H1 (cell line): ENCODE measurements around the gene LRRC74A. TPM values are rescaled to one million over a fixed set of nuclear protein-coding genes. Genes with fewer than 3 reads are reported as not detected.

Experiments used
- CTCF ChIA-PET: fragments of 300-600 bp; sonication (Branson Sonifier 250); formaldehyde crosslinking; loops from one replicate; lab custom pipeline; 2021; ENCODE audit not compliant: partially characterized antibody; lab: Charles Lee
- POLR2A ChIA-PET: fragments of 300-600 bp; sonication (Branson Sonifier 250); formaldehyde crosslinking; loops from one replicate; lab custom pipeline; 2021; ENCODE audit warnings: inconsistent platforms; ENCODE audit not compliant: partially characterized antibody; lab: Charles Lee
- DNase-seq, 2 experiments: peaks; one replicate each; pipeline versions ENCODE4 v3.0.0 to v3.0.0-alpha.2; 2010 to 2022; ENCODE audit warnings: low spot score in 2 of 2, low read depth in 1 of 2, mixed read lengths in 1 of 2
- FAIRE-seq: peaks from 2 replicates; lab custom pipeline; 2011; peaks lifted over from hg19 to GRCh38; lab: Jason Lieb, UNC
- H2AFZ ChIP-seq: 2 replicates; pipeline ENCODE4 v1.8.1; 2012; ENCODE audit warnings: low read length, inconsistent platforms
- H2AK5ac ChIP-seq: 2 replicates; pipeline ENCODE4 v1.6.1; 2013; ENCODE audit warnings: low read depth, low read length
- H2BK120ac ChIP-seq: replicated peaks from 2 replicates; pipeline ENCODE3; 2013; ENCODE audit warnings: low read depth, low read length, inconsistent platforms
- H2BK12ac ChIP-seq: 2 replicates; pipeline ENCODE4 v1.6.1; 2013; ENCODE audit warnings: low read depth, low read length
- H2BK15ac ChIP-seq: 2 replicates; pipeline ENCODE4 v1.6.1; 2013; ENCODE audit warnings: low read length
- H2BK20ac ChIP-seq: 2 replicates; pipeline ENCODE4 v1.6.1; 2013; ENCODE audit warnings: low read length
- H2BK5ac ChIP-seq: 2 replicates; pipeline ENCODE4 v1.6.1; 2013; ENCODE audit warnings: low read depth, low read length
- H3K14ac ChIP-seq: 2 replicates; pipeline ENCODE4 v1.6.1; 2013; ENCODE audit warnings: inconsistent platforms; ENCODE audit not compliant: insufficient read length
- H3K18ac ChIP-seq: 2 replicates; pipeline ENCODE4 v1.6.1; 2013; ENCODE audit warnings: low read length; ENCODE audit errors: extremely low read depth
- H3K23ac ChIP-seq: 2 replicates; pipeline ENCODE4 v1.6.1; 2013; ENCODE audit warnings: inconsistent platforms; ENCODE audit not compliant: insufficient read length
- H3K23me2 ChIP-seq: 2 replicates; pipeline ENCODE4 v1.6.1; 2013; ENCODE audit warnings: low read depth, low read length
- H3K27ac ChIP-seq: 2 replicates; pipeline ENCODE4 v1.6.1; 2011; ENCODE audit warnings: low read depth, low read length, inconsistent platforms
- H3K27me3 ChIP-seq, 4 experiments: replicated peaks in 1 of 4; 1 replicate in 1 of 4; 2 replicates in 3 of 4; pipeline versions ENCODE4 v1.6.1 to v1.8.1; 2011 to 2013; ENCODE audit warnings: low read length in 3 of 4, mild to moderate bottlenecking in 3 of 4, inconsistent platforms in 2 of 4, mixed read lengths in 2 of 4, moderate library complexity in 1 of 4; ENCODE audit not compliant: control insufficient read depth in 3 of 4, insufficient read depth in 3 of 4; ENCODE audit errors: extremely low read depth in 1 of 4
- H3K36me3 ChIP-seq, 4 experiments: 2 replicates each; pipeline versions ENCODE4 v1.6.1 to v1.8.1; 2011 to 2013; ENCODE audit warnings: mild to moderate bottlenecking in 4 of 4, low read length in 3 of 4, moderate library complexity in 2 of 4, control low read depth in 1 of 4, inconsistent platforms in 1 of 4; ENCODE audit not compliant: insufficient read depth in 4 of 4, control insufficient read depth in 2 of 4
- H3K4ac ChIP-seq: replicated peaks from 2 replicates; pipeline ENCODE3; 2013; ENCODE audit warnings: low read length, low read depth, mixed read lengths, inconsistent platforms; ENCODE audit not compliant: insufficient read length
- H3K4me1 ChIP-seq, 4 experiments: replicated peaks in 1 of 4; 1 replicate in 1 of 4; 2 replicates in 3 of 4; pipeline versions ENCODE4 v1.6.1 to v1.8.1; 2011 to 2013; ENCODE audit warnings: low read length in 3 of 4, inconsistent platforms in 2 of 4, mixed read lengths in 1 of 4; ENCODE audit not compliant: insufficient read depth in 4 of 4, control insufficient read depth in 3 of 4
- H3K4me2 ChIP-seq, 2 experiments: 2 replicates each; pipeline versions ENCODE4 v1.6.1 to v1.8.1; 2011 to 2013; ENCODE audit warnings: low read depth in 2 of 2, low read length in 2 of 2, control low read depth in 1 of 2, inconsistent platforms in 1 of 2, mild to moderate bottlenecking in 1 of 2; ENCODE audit not compliant: insufficient read depth in 1 of 2
- H3K4me3 ChIP-seq, 4 experiments: fragments of 200-600, 300-600 bp in 1 of 4; sonication (generic), shearing (Covaris generic), sonication (Bioruptor Twin) in 1 of 4; 2 replicates each; pipeline versions ENCODE4 v1.5.1 to v1.8.1; 2011 to 2016; ENCODE audit warnings: low read length in 4 of 4, low read depth in 3 of 4, control low read depth in 2 of 4, inconsistent platforms in 2 of 4, mild to moderate bottlenecking in 2 of 4, mixed read lengths in 1 of 4, moderate library complexity in 1 of 4; ENCODE audit not compliant: insufficient read depth in 2 of 4; ENCODE audit errors: extremely low read depth in 1 of 4
- H3K56ac ChIP-seq: replicated peaks from 2 replicates; pipeline ENCODE3; 2013; ENCODE audit warnings: low read depth, mild to moderate bottlenecking, mixed read lengths, low read length, inconsistent platforms; ENCODE audit not compliant: insufficient read length
- H3K79me1 ChIP-seq: 2 replicates; pipeline ENCODE4 v1.6.1; 2013; ENCODE audit warnings: low read depth, low read length, control low read depth
- H3K79me2 ChIP-seq, 2 experiments: 2 replicates each; pipeline versions ENCODE4 v1.6.1 to v1.8.1; 2012 to 2013; ENCODE audit warnings: low read length in 2 of 2, mild to moderate bottlenecking in 2 of 2, inconsistent platforms in 1 of 2; ENCODE audit not compliant: insufficient read depth in 2 of 2, control insufficient read depth in 1 of 2
- H3K9ac ChIP-seq, 4 experiments: replicated peaks in 1 of 4; 1 replicate in 1 of 4; 2 replicates in 3 of 4; pipeline versions ENCODE4 v1.6.1 to v1.8.1; 2011 to 2013; ENCODE audit warnings: low read depth in 3 of 4, low read length in 3 of 4, control low read depth in 2 of 4, mild to moderate bottlenecking in 2 of 4, moderate library complexity in 2 of 4, inconsistent platforms in 1 of 4; ENCODE audit errors: extremely low read depth in 1 of 4
- H3K9me3 ChIP-seq, 2 experiments: 2 replicates each; pipeline versions ENCODE4 v1.6.1 to v1.8.1; 2012 to 2013; ENCODE audit warnings: mild to moderate bottlenecking in 2 of 2, moderate library complexity in 2 of 2, control low read depth in 1 of 2, inconsistent platforms in 1 of 2, low read depth in 1 of 2, low read length in 1 of 2, mixed read lengths in 1 of 2; ENCODE audit not compliant: insufficient read depth in 2 of 2
- H4K20me1 ChIP-seq, 2 experiments: replicated peaks in 1 of 2; 2 replicates each; pipeline versions ENCODE3 to v1.8.1; 2011 to 2013; ENCODE audit warnings: inconsistent platforms in 2 of 2, low read length in 2 of 2, mild to moderate bottlenecking in 1 of 2; ENCODE audit not compliant: insufficient read depth in 2 of 2, control insufficient read depth in 1 of 2
- H4K5ac ChIP-seq: 2 replicates; pipeline ENCODE4 v1.6.1; 2013; ENCODE audit warnings: low read length, low read depth, mixed read lengths, inconsistent platforms; ENCODE audit not compliant: insufficient read length
- H4K8ac ChIP-seq: 2 replicates; pipeline ENCODE4 v1.8.0; 2013; ENCODE audit warnings: mild to moderate bottlenecking, moderate library complexity, low read length, inconsistent platforms; ENCODE audit not compliant: insufficient read depth; ENCODE audit errors: extremely low read depth
- H4K91ac ChIP-seq: replicated peaks from 2 replicates; pipeline ENCODE3; 2013; ENCODE audit warnings: low read length, mixed read lengths, inconsistent platforms; ENCODE audit not compliant: insufficient read length
- ATF3 ChIP-seq: IDR thresholded peaks from 2 replicates; pipeline ENCODE4 v1.6.1; 2011; ENCODE audit warnings: low read depth, mild to moderate bottlenecking, low read length; ENCODE audit not compliant: insufficient read depth
- BACH1 ChIP-seq: IDR thresholded peaks from 2 replicates; pipeline ENCODE4 v1.6.1; 2012; ENCODE audit warnings: low read length, improper control_type of control experiment
- EP300 ChIP-seq, 2 experiments: IDR thresholded peaks; 1 replicate in 1 of 2; 2 replicates in 1 of 2; pipeline ENCODE4 v1.6.1; 2011 to 2012; ENCODE audit warnings: low read depth in 2 of 2, low read length in 2 of 2, mild to moderate bottlenecking in 2 of 2, borderline replicate concordance in 1 of 2, inconsistent platforms in 1 of 2, moderate library complexity in 1 of 2
- MAFK ChIP-seq: IDR thresholded peaks from 2 replicates; pipeline ENCODE4 v1.6.1; 2012; ENCODE audit warnings: low read depth, mild to moderate bottlenecking, improper control_type of control experiment, low read length
- NANOG ChIP-seq: IDR thresholded peaks from 2 replicates; pipeline ENCODE4 v1.6.1; 2011; ENCODE audit warnings: low read length, low read depth, mild to moderate bottlenecking, inconsistent platforms; ENCODE audit not compliant: insufficient read depth, poor library complexity, severe bottlenecking
- POU5F1 ChIP-seq: IDR thresholded peaks from 2 replicates; pipeline ENCODE4 v1.6.1; 2011; ENCODE audit warnings: low read depth, mild to moderate bottlenecking, low read length, moderate library complexity
- RBBP5 ChIP-seq: IDR thresholded peaks from 2 replicates; pipeline ENCODE4 v1.7.1; 2012; ENCODE audit warnings: low read depth, mild to moderate bottlenecking, inconsistent platforms, low read length, moderate library complexity, borderline replicate concordance
- RXRA ChIP-seq: IDR thresholded peaks from 2 replicates; pipeline ENCODE4 v1.6.1; 2011; ENCODE audit warnings: low read depth, mild to moderate bottlenecking, low read length, moderate library complexity; ENCODE audit not compliant: insufficient read depth
- WGBS, 2 experiments: shearing (Covaris generic) in 1 of 2; methylation state at CpG; one replicate each; pipeline versions ENCODE4 v1.1.6 to v1.1.7; 2013 to 2015; ENCODE audit warnings: low lambda C conversion rate in 2 of 2, mixed read lengths in 2 of 2, inconsistent platforms in 1 of 2, low coverage in 1 of 2, missing lambda C conversion rate in 1 of 2; ENCODE audit not compliant: insufficient replicate concordance in 2 of 2, insufficient coverage in 1 of 2, insufficient read length in 1 of 2; ENCODE audit errors: extremely low coverage in 1 of 2, missing lambda C conversion rate in 1 of 2; 5-methylcytosine and 5-hydroxymethylcytosine counted together
- polyA plus RNA-seq, 7 experiments: library from polyadenylated mRNA; depleted of rRNA in 3 of 7; stranded (reverse) in 5 of 7; unstranded in 2 of 7; fragments of >200 nt in 5 of 7; fragments of 200-250 nt in 2 of 7; gene quantifications; 1 replicate in 5 of 7; 2 replicates in 1 of 7; 4 replicates in 1 of 7; pipeline versions ENCODE4 v1.2.1 to v1.2.3, GENCODE V29; 2011 to 2013; ENCODE audit warnings: missing spikeins in 2 of 7, mixed read lengths in 2 of 7
- total RNA-seq: library from RNA; stranded (reverse); fragmentation: NEBNext Ultra II Directional; extraction: Animal tissue kit (Norgen Biotek cat#: 25700); gene quantifications from 2 replicates; pipeline ENCODE4 v1.2.1, GENCODE V29; 2021

LRRC74A gene
- total and polyA plus RNA-seq, 2 of the 8 experiments (the other 6 are each of a cell fraction or from before 2014, with no cell fraction given), result not detected

- CTCF ChIA-PET, result interaction anchor here (0.8 to 24.1 kb wide), 7 partner anchors 9 to 161 kb away, joined by 3 to 424 read pairs (median 207); no protein-coding TSS in a partner anchor
- WGBS, 2 experiments, result 83% methylated on average over 3 of the region's 3 CpGs; no CpG with 5 or more reads in 1 of the 2 experiments
- DNase-seq, result no peak
- H3K18ac ChIP-seq, result no peak overlapping the region
- no peak overlapping the region for H3K56ac ChIP-seq
- no peak overlapping the region for H3K4me2 ChIP-seq
- H2AFZ ChIP-seq, result no peak overlapping the region
- H3K79me2 ChIP-seq, result no peaks in the 10 kb centered on the region
- no peak overlapping the region for H3K4ac ChIP-seq
- peaks cover 2% of the 10 kb centered on the region; the same call in 1 of the 2 replicates for H3K23me2 ChIP-seq
- H2AK5ac ChIP-seq, result no peak overlapping the region
- POLR2A ChIA-PET, result interaction anchor here (1.2 kb wide), 1 partner anchor 115 kb away, joined by 3 read pairs; no protein-coding TSS in a partner anchor
- H3K9ac ChIP-seq, result no peak overlapping the region
- H4K5ac ChIP-seq, result no peak overlapping the region
- H2BK5ac ChIP-seq, result no peak overlapping the region
- no peak overlapping the region for H4K8ac ChIP-seq
- no peaks in the 10 kb centered on the region for H3K27me3 ChIP-seq
- peak overlapping the region; percentile 72 for H4K91ac ChIP-seq
- no peaks in the 10 kb centered on the region for H3K79me1 ChIP-seq
- H2BK15ac ChIP-seq, result peak overlapping the region; percentile 31; the same call in 1 of the 2 replicates
- no peaks in the 10 kb centered on the region for H3K36me3 ChIP-seq
- H3K14ac ChIP-seq, result no peak overlapping the region
- peaks cover 0 to 5% (median 1%) of the 10 kb centered on the region in 4 experiments; a peak in 2 of 7 replicates for H3K4me1 ChIP-seq
- H3K27ac ChIP-seq, result no peak overlapping the region
- H3K23ac ChIP-seq, result no peak overlapping the region
- H4K20me1 ChIP-seq, result no peaks in the 10 kb centered on the region
- H3K4me3 ChIP-seq, result no peak overlapping the region
- no peaks in the 10 kb centered on the region for H3K9me3 ChIP-seq
- no peak overlapping the region for H2BK120ac ChIP-seq
- no peak overlapping the region for H2BK20ac ChIP-seq
- no peak for FAIRE-seq
- H2BK12ac ChIP-seq, result peak overlapping the region; percentile 81; the same call in 1 of the 2 replicates
- TF ChIP-seq NANOG (no peak), ATF3 (no peak), MAFK (no peak), RBBP5 (no peak), EP300 (IDR thresholded peaks at IDR 0.05; ENCODE audit: borderline replicate concordance in 1 of 2, low read depth in 2 of 2, low read length in 2 of 2) (no peak), RXRA (no peak), BACH1 (no peak), POU5F1 (no peak)
Measured at GRCh38 chr14:76908834-76909233, 82.6 kb downstream of the LRRC74A start.
